Mesendoderm (in vitro differentiated cells): ENCODE data around the gene FOXP1.

Source experiments
- DNase-seq: peaks from one replicate; pipeline ENCODE4 v3.0.0; 2013
- H2AK5ac ChIP-seq: 2 replicates; pipeline ENCODE4 v1.6.1; 2013; ENCODE audit warnings: low read length, inconsistent platforms
- H2BK120ac ChIP-seq: 2 replicates; pipeline ENCODE4 v1.6.1; 2013; ENCODE audit warnings: low read depth, mild to moderate bottlenecking, low read length, moderate library complexity, mixed read lengths
- H2BK15ac ChIP-seq: replicated peaks from 2 replicates; pipeline ENCODE4 v1.6.1; 2013; ENCODE audit warnings: low read depth, mild to moderate bottlenecking, moderate library complexity
- H2BK5ac ChIP-seq: 2 replicates; pipeline ENCODE4 v1.6.1; 2013; ENCODE audit warnings: low read length, inconsistent platforms
- H3K18ac ChIP-seq: 2 replicates; pipeline ENCODE4 v1.6.1; 2013; ENCODE audit warnings: mild to moderate bottlenecking, low read length, mixed read lengths
- H3K23ac ChIP-seq: one replicate; pipeline ENCODE4 v1.6.1; 2013; ENCODE audit warnings: low read length
- H3K27ac ChIP-seq: 2 replicates; pipeline ENCODE4 v1.5.1; 2013; ENCODE audit warnings: low read depth, mild to moderate bottlenecking, inconsistent platforms, low read length, moderate library complexity
- H3K27me3 ChIP-seq: 2 replicates; pipeline ENCODE4 v1.6.1; 2013; ENCODE audit warnings: low read length, control low read depth, mild to moderate bottlenecking, inconsistent platforms; ENCODE audit not compliant: insufficient read depth, poor library complexity
- H3K36me3 ChIP-seq: 2 replicates; pipeline ENCODE4 v1.6.1; 2013; ENCODE audit warnings: low read length, inconsistent platforms; ENCODE audit not compliant: control insufficient read depth, insufficient read depth
- H3K4ac ChIP-seq: one replicate; pipeline ENCODE4 v1.6.1; 2013; ENCODE audit warnings: low read depth, mild to moderate bottlenecking, low read length, moderate library complexity
- H3K4me1 ChIP-seq: 2 replicates; pipeline ENCODE4 v1.6.1; 2013; ENCODE audit warnings: low read depth, low read length, inconsistent platforms; ENCODE audit not compliant: control insufficient read depth
- H3K4me2 ChIP-seq: 2 replicates; pipeline ENCODE4 v1.6.1; 2013; ENCODE audit warnings: low read length
- H3K4me3 ChIP-seq: 2 replicates; pipeline ENCODE4 v1.5.1; 2013; ENCODE audit warnings: mild to moderate bottlenecking, low read length
- H3K56ac ChIP-seq: one replicate; pipeline ENCODE4 v1.6.1; 2013; ENCODE audit warnings: low read length
- H3K79me1 ChIP-seq: 2 replicates; pipeline ENCODE4 v1.6.1; 2013; ENCODE audit warnings: low read length, inconsistent platforms
- H3K79me2 ChIP-seq: 2 replicates; pipeline ENCODE4 v1.6.1; 2013; ENCODE audit warnings: mild to moderate bottlenecking, low read length; ENCODE audit not compliant: control insufficient read depth, insufficient read depth
- H3K9ac ChIP-seq: 2 replicates; pipeline ENCODE4 v1.6.1; 2013; ENCODE audit warnings: low read length, inconsistent platforms
- H4K5ac ChIP-seq: one replicate; pipeline ENCODE4 v1.6.1; 2013; ENCODE audit warnings: low read length
- H4K8ac ChIP-seq: one replicate; pipeline ENCODE4 v1.6.1; 2013; ENCODE audit warnings: low read depth, mild to moderate bottlenecking, control low read depth, low read length, moderate library complexity
- WGBS: extraction: QIAGEN DNeasy Blood & Tissue Kit; methylation state at CpG from one replicate; pipeline ENCODE4 v1.1.7; 2013; ENCODE audit warnings: low lambda C conversion rate, missing lambda C conversion rate; ENCODE audit not compliant: insufficient coverage; ENCODE audit errors: extremely low coverage; 5-methylcytosine and 5-hydroxymethylcytosine counted together

The FOXP1 gene

DNA sequence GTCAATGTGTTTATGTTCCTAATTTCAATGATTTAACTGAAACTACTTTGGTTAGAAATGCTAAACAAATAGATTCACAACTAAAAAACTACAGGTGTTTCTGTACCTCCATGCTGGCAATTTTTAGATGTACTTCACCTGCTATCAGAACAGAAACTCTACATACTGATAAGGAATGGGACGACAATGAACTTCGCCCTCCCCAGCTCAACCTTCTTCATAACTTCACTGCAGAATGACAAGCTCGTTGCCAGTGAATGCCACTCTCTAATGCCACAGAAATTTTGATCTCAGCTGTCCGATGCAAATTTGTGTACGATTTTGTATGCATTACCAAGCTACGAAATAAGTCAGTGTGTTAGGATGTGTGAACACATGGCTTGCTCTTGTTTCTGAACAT, 133.4 kb downstream of the FOXP1 start:
- no peak overlapping the region for H3K18ac ChIP-seq

DNA sequence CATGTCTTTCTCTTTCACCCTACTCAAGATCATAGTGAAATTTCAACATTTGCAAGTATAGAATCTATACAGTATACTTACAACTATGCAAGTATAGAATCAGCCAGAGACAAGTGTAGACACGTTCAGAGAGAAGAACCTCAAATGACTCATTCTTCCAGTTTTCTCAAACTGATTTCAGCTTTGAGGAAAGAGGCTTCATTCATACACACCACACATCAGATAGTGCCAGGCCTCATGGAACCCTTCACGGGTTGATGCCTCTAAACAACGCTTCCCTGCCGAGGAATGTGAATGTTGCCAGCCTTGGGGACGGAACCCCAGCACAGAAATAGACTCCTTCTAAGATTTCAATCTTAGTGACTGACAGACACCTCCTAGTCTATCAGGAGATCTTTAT, 135.7 kb downstream of the FOXP1 start:
- Histone ChIP-seq H2BK5ac (no peak overlapping the region), H3K18ac (no peak overlapping the region), H3K4me3 (no peak overlapping the region), H3K23ac (no peak overlapping the region), H2BK120ac (no peak overlapping the region), H3K4me1 (peaks cover 2% of the 10 kb centered on the region), H4K5ac (no peak overlapping the region), H3K79me1 (no peaks in the 10 kb centered on the region), H3K27me3 (no peaks in the 10 kb centered on the region), H2AK5ac (no peak overlapping the region), H3K36me3 (no peaks in the 10 kb centered on the region), H3K79me2 (no peaks in the 10 kb centered on the region), H2BK15ac (no peak overlapping the region), H3K56ac (no peak overlapping the region), H3K4me2 (no peak overlapping the region), H4K8ac (no peak overlapping the region), H3K9ac (no peak overlapping the region), H3K27ac (no peak overlapping the region), H3K4ac (no peak overlapping the region)
- DNase-seq = no peak
- no CpG with 5 or more reads among the region's 5 CpGs for WGBS

More for the DNA sequence above, 133.4 kb downstream of the FOXP1 start:
- Histone ChIP-seq H2BK15ac (no peak overlapping the region), H2AK5ac (no peak overlapping the region), H3K36me3 (no peaks in the 10 kb centered on the region), H3K4me1 (peaks cover 2% of the 10 kb centered on the region), H4K5ac (no peak overlapping the region), H4K8ac (no peak overlapping the region), H3K23ac (no peak overlapping the region), H2BK120ac (no peak overlapping the region), H3K79me1 (no peaks in the 10 kb centered on the region), H3K9ac (no peak overlapping the region), H3K27ac (no peak overlapping the region), H3K56ac (no peak overlapping the region), H2BK5ac (no peak overlapping the region), H3K27me3 (no peaks in the 10 kb centered on the region), H3K4ac (no peak overlapping the region), H3K4me2 (no peak overlapping the region), H3K4me3 (no peak overlapping the region), H3K79me2 (no peaks in the 10 kb centered on the region)
- WGBS = no CpG with 5 or more reads among the region's 6 CpGs
- no peak for DNase-seq

DNA sequence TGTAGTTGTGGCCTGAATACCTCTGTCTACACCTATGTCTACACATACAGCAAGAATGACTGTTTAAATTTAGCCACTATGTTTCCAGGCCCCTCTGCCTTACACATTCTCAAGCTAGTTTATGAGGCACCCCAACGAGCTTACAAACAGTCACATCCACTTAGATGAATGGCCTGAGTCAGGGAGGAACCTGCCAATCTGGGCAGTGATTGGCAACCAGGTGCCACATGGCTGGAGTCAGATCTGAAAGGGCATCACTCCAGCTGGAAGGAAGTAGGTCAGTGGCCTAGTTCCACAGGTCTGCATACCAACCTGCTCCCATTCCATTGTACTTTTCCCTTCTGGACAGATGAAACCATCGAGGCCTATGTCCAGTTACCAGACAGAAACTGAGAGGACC, 136.3 kb downstream of the FOXP1 start:
- H3K4me2 ChIP-seq = no peak overlapping the region
- WGBS = no CpG with 5 or more reads among the region's 2 CpGs
- no peak overlapping the region for H3K4me3 ChIP-seq

DNA sequence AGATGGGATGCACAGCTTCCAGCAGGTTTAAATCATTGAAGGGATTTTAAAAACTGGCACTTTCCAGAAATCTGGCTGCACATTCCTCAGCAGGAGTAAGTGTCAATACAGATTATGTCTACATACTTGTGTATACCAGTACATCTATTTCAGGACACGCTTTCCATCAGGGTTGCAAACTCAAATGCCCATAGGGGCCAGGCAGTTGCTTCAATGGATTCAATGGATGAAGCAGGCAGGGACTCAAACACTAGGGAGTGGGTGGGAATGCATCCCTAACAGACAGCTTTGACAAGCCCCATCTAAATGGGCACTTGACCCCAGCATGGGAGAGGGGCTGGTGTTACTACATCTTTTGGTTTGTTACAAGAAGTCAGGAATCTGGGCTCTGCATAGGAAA, 136.8 kb downstream of the FOXP1 start:
- Histone ChIP-seq H3K4ac (no peak overlapping the region), H4K5ac (no peak overlapping the region), H2BK120ac (no peak overlapping the region), H2BK5ac (no peak overlapping the region), H3K27me3 (no peaks in the 10 kb centered on the region), H3K79me2 (no peaks in the 10 kb centered on the region), H3K23ac (no peak overlapping the region), H3K79me1 (no peaks in the 10 kb centered on the region), H3K27ac (no peak overlapping the region), H3K56ac (no peak overlapping the region), H3K9ac (no peak overlapping the region), H3K4me1 (no peaks in the 10 kb centered on the region), H3K18ac (no peak overlapping the region), H3K36me3 (no peaks in the 10 kb centered on the region), H3K4me2 (no peak overlapping the region), H4K8ac (no peak overlapping the region), H2AK5ac (no peak overlapping the region), H2BK15ac (no peak overlapping the region), H3K4me3 (no peak overlapping the region)
- WGBS = no CpG with 5 or more reads among the region's 1 CpG
- DNase-seq = no peak

More for the DNA sequence above, 136.3 kb downstream of the FOXP1 start:
- no peak overlapping the region for H3K56ac ChIP-seq
- H2BK15ac ChIP-seq = no peak overlapping the region
- no peaks in the 10 kb centered on the region for H3K27me3 ChIP-seq
- H4K8ac ChIP-seq = no peak overlapping the region
- H4K5ac ChIP-seq = no peak overlapping the region
- H3K18ac ChIP-seq = no peak overlapping the region
- no peak overlapping the region for H2AK5ac ChIP-seq
- H3K4me1 ChIP-seq = no peaks in the 10 kb centered on the region
- no peak overlapping the region for H3K4ac ChIP-seq
- no peak overlapping the region for H3K23ac ChIP-seq
- no peak overlapping the region for H2BK5ac ChIP-seq
- no peak overlapping the region for H3K9ac ChIP-seq
- H2BK120ac ChIP-seq = no peak overlapping the region
- H3K79me2 ChIP-seq = no peaks in the 10 kb centered on the region
- no peaks in the 10 kb centered on the region for H3K79me1 ChIP-seq
- H3K27ac ChIP-seq = no peak overlapping the region
- H3K36me3 ChIP-seq = no peaks in the 10 kb centered on the region
- DNase-seq = no peak

DNA sequence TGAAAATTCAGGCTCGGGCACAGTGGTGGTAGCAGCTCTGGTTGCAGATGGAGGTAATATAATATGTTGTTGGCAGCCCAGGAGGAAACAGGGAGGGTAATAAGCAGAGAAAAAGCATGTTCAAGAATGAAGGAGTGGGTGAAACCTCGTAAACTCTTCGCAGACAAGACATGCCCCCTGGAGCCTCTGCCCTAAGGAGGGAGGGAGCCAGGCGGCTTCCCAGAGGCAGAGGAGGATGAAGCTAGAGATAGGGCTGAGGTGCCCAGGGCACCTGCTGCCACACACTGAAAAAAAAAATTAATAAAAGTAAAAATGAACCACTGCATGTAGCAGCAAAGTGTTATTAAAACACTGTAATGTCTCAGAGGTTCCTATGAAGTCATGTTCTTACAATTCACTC, 137.3 kb downstream of the FOXP1 start:
- Histone ChIP-seq H3K27me3 (no peaks in the 10 kb centered on the region), H3K9ac (no peak overlapping the region), H2BK15ac (no peak overlapping the region), H3K4me2 (no peak overlapping the region), H2AK5ac (no peak overlapping the region), H3K27ac (no peak overlapping the region), H3K4me1 (no peaks in the 10 kb centered on the region), H2BK120ac (no peak overlapping the region), H3K36me3 (no peaks in the 10 kb centered on the region), H2BK5ac (no peak overlapping the region), H3K18ac (no peak overlapping the region), H3K79me2 (no peaks in the 10 kb centered on the region), H3K79me1 (no peaks in the 10 kb centered on the region), H3K4me3 (no peak overlapping the region), H3K23ac (no peak overlapping the region), H3K56ac (no peak overlapping the region), H3K4ac (no peak overlapping the region), H4K8ac (no peak overlapping the region), H4K5ac (no peak overlapping the region)
- no peak for DNase-seq
- no CpG with 5 or more reads among the region's 4 CpGs for WGBS

DNA sequence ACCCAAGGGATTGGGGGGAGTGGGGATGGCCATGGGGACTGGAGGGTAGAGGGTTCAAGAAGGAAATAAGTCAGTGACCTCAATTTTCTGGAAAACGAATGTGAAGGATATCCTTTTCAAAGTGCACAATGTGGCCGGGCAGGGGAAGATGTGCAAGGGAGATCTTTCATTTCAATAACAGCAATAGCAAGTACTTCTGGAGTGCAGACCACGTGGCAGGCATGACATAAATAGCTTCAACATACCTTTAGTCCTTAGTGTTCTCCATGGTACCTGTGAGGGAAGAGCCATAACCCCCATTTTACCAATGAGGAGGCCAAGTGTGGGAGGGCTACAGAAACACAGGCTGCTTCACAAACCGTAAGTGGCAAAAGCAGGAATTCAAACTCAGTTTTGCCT, 138.7 kb downstream of the FOXP1 start:
- H3K27me3 ChIP-seq = no peaks in the 10 kb centered on the region
- H3K79me1 ChIP-seq = no peaks in the 10 kb centered on the region
- no peak overlapping the region for H3K18ac ChIP-seq
- H2BK15ac ChIP-seq = no peak overlapping the region
- H2BK120ac ChIP-seq = no peak overlapping the region
- no peak for DNase-seq
- no peak overlapping the region for H2AK5ac ChIP-seq
- no peaks in the 10 kb centered on the region for H3K36me3 ChIP-seq
- no peak overlapping the region for H3K4me3 ChIP-seq
- no peak overlapping the region for H3K4me2 ChIP-seq
- no peak overlapping the region for H3K23ac ChIP-seq
- H3K4ac ChIP-seq = no peak overlapping the region
- no peak overlapping the region for H2BK5ac ChIP-seq
- no peak overlapping the region for H4K5ac ChIP-seq
- no peaks in the 10 kb centered on the region for H3K79me2 ChIP-seq
- no peak overlapping the region for H3K56ac ChIP-seq
- no peak overlapping the region for H3K27ac ChIP-seq
- no peak overlapping the region for H4K8ac ChIP-seq
- H3K9ac ChIP-seq = no peak overlapping the region
- no peaks in the 10 kb centered on the region for H3K4me1 ChIP-seq
- WGBS = no CpG with 5 or more reads among the region's 4 CpGs
